ENCODE measurements around the gene PHOSPHO1.
"Not testable (repeated sequence)": the region's sequence is repeated elsewhere in the genome, so short reads cannot be mapped to it uniquely, and the experiment has no call there.

PHOSPHO1 gene

GRCh38 chr17:49230636-49231562 lies at the start of gene PHOSPHO1:
TSS of gene PHOSPHO1 (minus strand) at chr17:49230787. CDS start at chr17:49226691, 4,096 bp downstream.
- peak; percentile 79 to 83 for DNase-seq (ENCODE audit: low read depth in 2 of 2)

GRCh38 chr17:49280061-49280460 lies 49.5 kb upstream of the PHOSPHO1 start:
- no peak for DNase-seq (ENCODE audit: low read depth in 2 of 2)

GRCh38 chr17:49279263-49280015 lies 48.9 kb upstream of the PHOSPHO1 start:
- not testable (repeated sequence) for DNase-seq (ENCODE audit: low read depth in 2 of 2)

- no peak for DNase-seq (ENCODE audit: low read depth in 2 of 2)
Observed at GRCh38 chr17:49278076-49278475, 47.5 kb upstream of the PHOSPHO1 start.

GRCh38 chr17:49277638-49278037 lies 47.1 kb upstream of the PHOSPHO1 start:
- no peak for DNase-seq (ENCODE audit: low read depth in 2 of 2)

GRCh38 chr17:49275981-49276380 lies 45.4 kb upstream of the PHOSPHO1 start:
- DNase-seq (ENCODE audit: low read depth in 2 of 2) = not testable (repeated sequence)

GRCh38 chr17:49269356-49269755 lies 38.8 kb upstream of the PHOSPHO1 start:
- DNase-seq (ENCODE audit: low read depth in 2 of 2) = no peak

- no peak for DNase-seq (ENCODE audit: low read depth in 2 of 2)
Observed at GRCh38 chr17:49267912-49268311, 37.3 kb upstream of the PHOSPHO1 start.

GRCh38 chr17:49266233-49266632 lies 35.6 kb upstream of the PHOSPHO1 start:
- no peak for DNase-seq (ENCODE audit: low read depth in 2 of 2)

GRCh38 chr17:49261540-49261939 lies 31.0 kb upstream of the PHOSPHO1 start:
- not testable (repeated sequence) for DNase-seq (ENCODE audit: low read depth in 2 of 2)

- no peak for DNase-seq (ENCODE audit: low read depth in 2 of 2)
Observed at GRCh38 chr17:49260817-49261291, 30.3 kb upstream of the PHOSPHO1 start.

GRCh38 chr17:49260011-49260816 lies 29.6 kb upstream of the PHOSPHO1 start:
- DNase-seq (ENCODE audit: low read depth in 2 of 2) = peak; percentile 24 to 30

- DNase-seq (ENCODE audit: low read depth in 2 of 2) = no peak
Observed at GRCh38 chr17:49259663-49260010, 29.1 kb upstream of the PHOSPHO1 start.

- DNase-seq (ENCODE audit: low read depth in 2 of 2) = no peak
Observed at GRCh38 chr17:49258394-49258793, 27.8 kb upstream of the PHOSPHO1 start.

GRCh38 chr17:49255125-49255524 lies 24.5 kb upstream of the PHOSPHO1 start:
- no peak for DNase-seq (ENCODE audit: low read depth in 2 of 2)

GRCh38 chr17:49254066-49254465 lies 23.5 kb upstream of the PHOSPHO1 start:
- DNase-seq (ENCODE audit: low read depth in 2 of 2) = no peak

GRCh38 chr17:49252148-49252695 lies 21.6 kb upstream of the PHOSPHO1 start:
- no peak for DNase-seq (ENCODE audit: low read depth in 2 of 2)

- no peak for DNase-seq (ENCODE audit: low read depth in 2 of 2)
Observed at GRCh38 chr17:49249890-49250522, 19.4 kb upstream of the PHOSPHO1 start.

GRCh38 chr17:49249292-49249794 lies 18.8 kb upstream of the PHOSPHO1 start:
- no peak for DNase-seq (ENCODE audit: low read depth in 2 of 2)

- DNase-seq (ENCODE audit: low read depth in 2 of 2) = no peak
Observed at GRCh38 chr17:49247944-49248343, 17.4 kb upstream of the PHOSPHO1 start.

GRCh38 chr17:49244839-49245238 lies 14.3 kb upstream of the PHOSPHO1 start:
- no peak for DNase-seq (ENCODE audit: low read depth in 2 of 2)
